CD14-positive monocyte (primary cell): ENCODE measurements around the gene MPP4. TPM values are rescaled to one million over a fixed set of nuclear protein-coding genes. Genes with fewer than 3 reads are reported as not detected.

ENCODE experiments used
- DNase-seq, 3 donors: peaks; one replicate each; pipeline ENCODE4 v3.0.0-alpha.2; 2011 to 2022
- H2AFZ ChIP-seq: 2 replicates; pipeline ENCODE4 v1.6.0; 2012; ENCODE audit warnings: mild to moderate bottlenecking, low read depth, low read length, inconsistent platforms; ENCODE audit not compliant: insufficient read depth, poor library complexity, severe bottlenecking
- H3K27ac ChIP-seq, 2 donors: 1 replicate in 1 of 2; 2 replicates in 1 of 2; pipeline ENCODE4 v1.5.1; 2012 to 2013; ENCODE audit warnings: low read length in 2 of 2, control low read depth in 1 of 2, inconsistent platforms in 1 of 2, low read depth in 1 of 2, mild to moderate bottlenecking in 1 of 2
- H3K27me3 ChIP-seq, 2 donors: one replicate each; pipeline versions ENCODE4 v1.6.0 to v1.6.1; 2011 to 2013; ENCODE audit warnings: low read length in 2 of 2; ENCODE audit not compliant: control insufficient read depth in 2 of 2, insufficient read depth in 2 of 2
- H3K36me3 ChIP-seq, 2 donors: replicated peaks in 1 of 2; 1 replicate in 1 of 2; 2 replicates in 1 of 2; pipeline versions ENCODE4 v1.5.1 to v1.6.1; 2012 to 2013; ENCODE audit warnings: low read length in 2 of 2, control low read depth in 1 of 2, inconsistent platforms in 1 of 2, mild to moderate bottlenecking in 1 of 2; ENCODE audit not compliant: insufficient read depth in 2 of 2, control insufficient read depth in 1 of 2
- H3K4me1 ChIP-seq, 2 donors: 1 replicate in 1 of 2; 2 replicates in 1 of 2; pipeline versions ENCODE4 v1.5.1 to v1.6.1; 2012 to 2013; ENCODE audit warnings: low read length in 2 of 2, control low read depth in 1 of 2, inconsistent platforms in 1 of 2, mild to moderate bottlenecking in 1 of 2, moderate library complexity in 1 of 2; ENCODE audit not compliant: insufficient read depth in 2 of 2, control insufficient read depth in 1 of 2
- H3K4me2 ChIP-seq: replicated peaks from 2 replicates; pipeline ENCODE3; 2012; ENCODE audit warnings: low read length, moderate library complexity, mild to moderate bottlenecking; ENCODE audit not compliant: poor library complexity, severe bottlenecking; ENCODE audit errors: extremely low read depth
- H3K4me3 ChIP-seq, 3 experiments: fragments of 200-600 bp in 1 of 3; sonication (generic) in 1 of 3; replicated peaks in 1 of 3; 1 replicate in 2 of 3; 2 replicates in 1 of 3; pipeline ENCODE4 v1.5.1; 2011 to 2013; ENCODE audit warnings: low read length in 3 of 3, mild to moderate bottlenecking in 3 of 3, control low read depth in 2 of 3, low read depth in 2 of 3, inconsistent platforms in 1 of 3, moderate library complexity in 1 of 3
- H3K79me2 ChIP-seq: 2 replicates; pipeline ENCODE4 v1.6.0; 2012; ENCODE audit warnings: mild to moderate bottlenecking, control low read depth, inconsistent platforms, low read length, moderate library complexity; ENCODE audit not compliant: insufficient read depth
- H3K9ac ChIP-seq: 2 replicates; pipeline ENCODE4 v1.6.0; 2017; ENCODE audit warnings: low read length, mild to moderate bottlenecking; ENCODE audit not compliant: insufficient read depth, poor library complexity, severe bottlenecking
- H3K9me3 ChIP-seq, 2 donors: replicated peaks in 1 of 2; 1 replicate in 1 of 2; 2 replicates in 1 of 2; pipeline versions ENCODE4 v1.5.1 to v1.6.1; 2012 to 2013; ENCODE audit warnings: low read length in 2 of 2, control low read depth in 1 of 2; ENCODE audit not compliant: control insufficient read depth in 1 of 2, insufficient read depth in 1 of 2
- H4K20me1 ChIP-seq: 2 replicates; pipeline ENCODE4 v1.6.0; 2012; ENCODE audit warnings: mild to moderate bottlenecking, low read length, control low read depth, moderate library complexity; ENCODE audit not compliant: insufficient read depth
- H3K27ac Mint-ChIP-seq, 7 donors: one replicate each; pipeline ENCODE4 v1.8.0; 2020; ENCODE audit warnings: mild to moderate bottlenecking in 7 of 7, mixed read lengths in 7 of 7, moderate library complexity in 6 of 7, inconsistent platforms in 2 of 7
- H3K27me3 Mint-ChIP-seq, 3 donors: one replicate each; pipeline ENCODE4 v1.8.0; 2021 to 2022; ENCODE audit warnings: low read depth in 3 of 3, mild to moderate bottlenecking in 3 of 3, mixed read lengths in 3 of 3, moderate library complexity in 3 of 3, inconsistent platforms in 1 of 3
- H3K36me3 Mint-ChIP-seq, 2 donors: one replicate each; pipeline ENCODE4 v1.8.0; 2020; ENCODE audit warnings: mixed read lengths in 2 of 2, inconsistent platforms in 1 of 2, mild to moderate bottlenecking in 1 of 2
- H3K4me1 Mint-ChIP-seq: one replicate; pipeline ENCODE4 v1.8.0; 2020; ENCODE audit warnings: mild to moderate bottlenecking, mixed read lengths
- H3K4me3 Mint-ChIP-seq, 2 donors: one replicate each; pipeline ENCODE4 v1.8.0; 2020; ENCODE audit warnings: mild to moderate bottlenecking in 2 of 2, mixed read lengths in 2 of 2, moderate library complexity in 1 of 2
- H3K9me3 Mint-ChIP-seq, 7 donors: one replicate each; pipeline ENCODE4 v1.8.0; 2020 to 2022; ENCODE audit warnings: mixed read lengths in 7 of 7, mild to moderate bottlenecking in 6 of 7, moderate library complexity in 6 of 7, inconsistent platforms in 2 of 7
- WGBS: methylation state at CpG from one replicate; pipeline ENCODE4 v1.1.5; 2013; ENCODE audit warnings: missing lambda C conversion rate; ENCODE audit not compliant: insufficient coverage; 5-methylcytosine and 5-hydroxymethylcytosine counted together
- intact Hi-C, 2 donors: fragments of 100-400 bp; cut with micrococcal nuclease; formaldehyde crosslinking; loops; one replicate each; pipeline versions ENCODE4 v1.15.0 to v1.15.1; 2023
- polyA plus RNA-seq, 3 donors: library from polyadenylated mRNA; depleted of rRNA in 1 of 3; unstranded in 2 of 3; stranded (reverse) in 1 of 3; fragments of 300-500 nt in 2 of 3; fragments of >200 nt in 1 of 3; fragmentation: Illumina TruSeq in 2 of 3; gene quantifications; 1 replicate in 2 of 3; 2 replicates in 1 of 3; pipeline ENCODE4 v1.2.3, GENCODE V29; 2012 to 2021
- TF ChIP-seq, protein P1 (sequence below): fragments of 200-600 bp; IDR thresholded peaks from one replicate; pipeline ENCODE4 v1.8.0; 2022; ENCODE audit warnings: antibody characterized with exemption, mild to moderate bottlenecking

MPP4 gene
- polyA plus RNA-seq, 3 donors: 0.04 TPM; not detected in 2

DNA sequence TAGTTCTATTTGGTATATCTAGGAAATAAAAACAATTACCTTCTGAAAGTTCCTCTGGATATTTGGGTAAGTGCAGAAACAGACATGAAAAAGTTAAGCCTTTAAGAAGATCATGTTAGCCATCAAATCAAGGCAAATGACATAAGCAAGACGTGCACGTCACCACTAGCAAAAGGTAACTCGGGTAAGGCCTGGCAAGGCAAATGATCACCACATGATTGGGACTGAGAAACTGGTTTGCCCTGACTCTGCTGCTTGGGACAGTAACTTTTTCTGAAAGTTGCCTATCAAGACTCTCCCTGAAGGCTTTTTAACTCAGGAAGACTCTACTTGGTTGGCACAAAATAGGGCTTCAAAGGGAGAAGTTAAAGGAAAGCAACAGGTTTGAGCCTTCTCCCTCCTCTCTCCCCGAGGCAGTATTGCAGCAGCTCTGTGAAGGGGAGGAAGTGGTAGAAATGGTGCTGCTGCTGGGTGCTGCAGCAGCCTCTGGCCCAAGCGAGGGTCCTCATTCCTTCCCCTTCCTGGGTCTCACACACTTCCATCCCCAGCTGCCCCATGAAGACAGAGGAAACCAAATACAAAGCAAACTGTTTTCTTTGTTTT, 38.0 kb downstream of the MPP4 start:
- H3K4me1 Mint-ChIP-seq: peaks cover 22% of the 10 kb centered on the region
- no peaks in the 10 kb centered on the region for H3K36me3 Mint-ChIP-seq
- H3K79me2 ChIP-seq: no peaks in the 10 kb centered on the region

DNA sequence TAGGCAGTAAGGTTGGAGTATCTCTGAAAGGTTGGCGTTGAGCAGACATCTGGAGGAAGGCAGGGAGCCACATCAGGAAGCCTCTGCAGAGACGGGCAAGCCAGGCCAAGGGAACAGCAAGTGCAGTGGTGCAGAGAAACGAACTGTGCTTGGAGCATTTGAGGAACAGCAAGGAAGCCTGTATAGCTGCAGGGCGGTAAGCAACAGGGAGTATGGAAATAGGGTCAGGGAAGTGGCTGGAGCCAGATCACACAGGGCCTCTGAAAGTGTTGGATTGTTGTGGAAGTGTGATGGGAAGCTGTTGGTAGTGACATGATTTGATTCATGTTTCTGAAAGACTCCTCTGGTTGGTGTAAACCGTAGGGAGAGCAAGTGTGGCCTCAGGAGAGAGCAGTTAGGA, 41.7 kb downstream of the MPP4 start:
- no peaks in the 10 kb centered on the region for H4K20me1 ChIP-seq
- H2AFZ ChIP-seq: no peak overlapping the region
- TF ChIP-seq, protein P1, sequence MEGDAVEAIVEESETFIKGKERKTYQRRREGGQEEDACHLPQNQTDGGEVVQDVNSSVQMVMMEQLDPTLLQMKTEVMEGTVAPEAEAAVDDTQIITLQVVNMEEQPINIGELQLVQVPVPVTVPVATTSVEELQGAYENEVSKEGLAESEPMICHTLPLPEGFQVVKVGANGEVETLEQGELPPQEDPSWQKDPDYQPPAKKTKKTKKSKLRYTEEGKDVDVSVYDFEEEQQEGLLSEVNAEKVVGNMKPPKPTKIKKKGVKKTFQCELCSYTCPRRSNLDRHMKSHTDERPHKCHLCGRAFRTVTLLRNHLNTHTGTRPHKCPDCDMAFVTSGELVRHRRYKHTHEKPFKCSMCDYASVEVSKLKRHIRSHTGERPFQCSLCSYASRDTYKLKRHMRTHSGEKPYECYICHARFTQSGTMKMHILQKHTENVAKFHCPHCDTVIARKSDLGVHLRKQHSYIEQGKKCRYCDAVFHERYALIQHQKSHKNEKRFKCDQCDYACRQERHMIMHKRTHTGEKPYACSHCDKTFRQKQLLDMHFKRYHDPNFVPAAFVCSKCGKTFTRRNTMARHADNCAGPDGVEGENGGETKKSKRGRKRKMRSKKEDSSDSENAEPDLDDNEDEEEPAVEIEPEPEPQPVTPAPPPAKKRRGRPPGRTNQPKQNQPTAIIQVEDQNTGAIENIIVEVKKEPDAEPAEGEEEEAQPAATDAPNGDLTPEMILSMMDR: no peak
- H3K27me3 Mint-ChIP-seq: peaks cover 0 to 4% (median 0%) of the 10 kb centered on the region in 3 donors
- no peaks in the 10 kb centered on the region for H3K27me3 ChIP-seq
- H3K36me3 Mint-ChIP-seq: no peaks in the 10 kb centered on the region
- no peak overlapping the region for H3K4me3 Mint-ChIP-seq
- H3K79me2 ChIP-seq: no peaks in the 10 kb centered on the region
- H3K4me2 ChIP-seq: no peak overlapping the region
- no peak overlapping the region for H3K9ac ChIP-seq
- whole genome bisulfite sequencing: 91% methylated on average over 5 of the region's 5 CpGs
- H3K4me3 ChIP-seq: no peak overlapping the region
- no peaks in the 10 kb centered on the region for H3K9me3 Mint-ChIP-seq
- H3K4me1 Mint-ChIP-seq: peaks cover 36% of the 10 kb centered on the region
- no peaks in the 10 kb centered on the region for H3K36me3 ChIP-seq
- H3K27ac Mint-ChIP-seq: no peak overlapping the region
- no peaks in the 10 kb centered on the region for H3K9me3 ChIP-seq
- intact Hi-C loops: no loop called here
- H3K27ac ChIP-seq: no peak overlapping the region
- peaks cover 0 to 6% of the 10 kb centered on the region in 2 donors for H3K4me1 ChIP-seq
- no peak for DNase-seq

More for the DNA sequence above, 38.0 kb downstream of the MPP4 start:
- DNase-seq: no peak
- H3K9ac ChIP-seq: no peak overlapping the region
- H3K4me1 ChIP-seq: peaks cover 0 to 6% of the 10 kb centered on the region in 2 donors
- no peak overlapping the region for H3K27ac ChIP-seq
- H3K27me3 ChIP-seq: no peaks in the 10 kb centered on the region
- 58% methylated on average over 4 of the region's 5 CpGs for WGBS
- Mint-ChIP-seq H3K4me3 (no peak overlapping the region), H3K27me3 (peaks cover 2% of the 10 kb centered on the region in 3 donors), H3K27ac (peak overlapping the region in 1 of 7 donors; percentile 43), H3K9me3 (no peaks in the 10 kb centered on the region)
- H3K9me3 ChIP-seq: no peaks in the 10 kb centered on the region
- no peaks in the 10 kb centered on the region for H4K20me1 ChIP-seq
- TF ChIP-seq, protein P1: no peak
- no peak overlapping the region for H3K4me3 ChIP-seq
- no peak overlapping the region for H3K4me2 ChIP-seq
- no peaks in the 10 kb centered on the region for H3K36me3 ChIP-seq
- peak overlapping the region; percentile 37 for H2AFZ ChIP-seq
- intact Hi-C loops: no loop called here
